IPS DF 6.9 (cell line): ENCODE data around the gene CNIH2.
"Not testable (repeated sequence)": the region's sequence is repeated elsewhere in the genome, so short reads cannot be mapped to it uniquely, and the experiment has no call there.

Experiments used
- DNase-seq: peaks from one replicate; pipeline ENCODE4 v3.0.0-alpha.2; 2013; ENCODE audit warnings: low read depth, low spot score
- H3K27ac ChIP-seq: one replicate; pipeline ENCODE4 v1.5.1; 2013; ENCODE audit warnings: low read length, control low read depth
- H3K27me3 ChIP-seq: 2 replicates; pipeline ENCODE4 v1.6.1; 2013; ENCODE audit warnings: mild to moderate bottlenecking, low read length; ENCODE audit not compliant: control insufficient read depth, insufficient read depth
- H3K36me3 ChIP-seq: 2 replicates; pipeline ENCODE4 v1.6.1; 2013; ENCODE audit warnings: low read length; ENCODE audit not compliant: control insufficient read depth, insufficient read depth
- H3K4me1 ChIP-seq: 2 replicates; pipeline ENCODE4 v1.6.1; 2013; ENCODE audit warnings: low read length; ENCODE audit not compliant: control insufficient read depth, insufficient read depth
- H3K4me3 ChIP-seq: 2 replicates; pipeline ENCODE4 v1.5.1; 2013; ENCODE audit warnings: mild to moderate bottlenecking, low read length
- H3K9me3 ChIP-seq: 2 replicates; pipeline ENCODE4 v1.6.1; 2013; ENCODE audit warnings: low read length, inconsistent platforms; ENCODE audit not compliant: control insufficient read depth, insufficient read depth
- WGBS: extraction: QIAGEN DNeasy Blood & Tissue Kit; methylation state at CpG from one replicate; pipeline ENCODE4 v1.1.7; 2013; ENCODE audit warnings: mixed read lengths, missing lambda C conversion rate; ENCODE audit not compliant: insufficient read length, insufficient coverage; 5-methylcytosine and 5-hydroxymethylcytosine counted together

CNIH2 gene

GRCh38 chr11:66320289-66320688, 42.3 kb downstream of the CNIH2 start:
- H3K4me3 ChIP-seq, H3K27me3 ChIP-seq, DNase-seq, H3K9me3 ChIP-seq, H3K36me3 ChIP-seq, H3K27ac ChIP-seq: not testable (repeated sequence)
- WGBS: no CpG with 5 or more reads among the region's 2 CpGs
- H3K4me1 ChIP-seq: peaks cover 22% of the 10 kb centered on the region

- peaks cover 23% of the 10 kb centered on the region for H3K4me1 ChIP-seq
- not testable (repeated sequence) for H3K9me3 ChIP-seq, H3K4me3 ChIP-seq, DNase-seq, H3K27me3 ChIP-seq, H3K27ac ChIP-seq, H3K36me3 ChIP-seq
- WGBS: no CpG with 5 or more reads among the region's 6 CpGs
These were observed 42.8 kb downstream of the CNIH2 start for GRCh38 chr11:66320748-66321147.

GRCh38 chr11:66321606-66322005, 43.6 kb downstream of the CNIH2 start:
- no peak overlapping the region for H3K27ac ChIP-seq
- no peak for DNase-seq
- H3K9me3 ChIP-seq: no peaks in the 10 kb centered on the region
- H3K27me3 ChIP-seq: no peaks in the 10 kb centered on the region
- no CpG with 5 or more reads among the region's 4 CpGs for WGBS
- no peak overlapping the region for H3K4me3 ChIP-seq
- peaks cover 20% of the 10 kb centered on the region for H3K4me1 ChIP-seq
- peaks cover 3% of the 10 kb centered on the region; the same call in 1 of the 2 replicates for H3K36me3 ChIP-seq

- no peak overlapping the region for H3K4me3 ChIP-seq
- peaks cover 12% of the 10 kb centered on the region for H3K4me1 ChIP-seq
- H3K27me3 ChIP-seq: no peaks in the 10 kb centered on the region
- H3K36me3 ChIP-seq: 0 out of 2 replicates have a peak, but pooled peaks cover 3% of the 10 kb centered on the region
- no peak overlapping the region for H3K27ac ChIP-seq
- H3K9me3 ChIP-seq: no peaks in the 10 kb centered on the region
- no CpG with 5 or more reads among the region's 11 CpGs for WGBS
- DNase-seq: no peak
These were observed 44.9 kb downstream of the CNIH2 start for GRCh38 chr11:66322732-66323427.

GRCh38 chr11:66323684-66324083, 45.7 kb downstream of the CNIH2 start:
- DNase-seq: no peak
- Histone ChIP-seq H3K27ac (no peak overlapping the region), H3K4me1 (peaks cover 12% of the 10 kb centered on the region), H3K27me3 (no peaks in the 10 kb centered on the region), H3K4me3 (no peak overlapping the region), H3K9me3 (no peaks in the 10 kb centered on the region), H3K36me3 (0 out of 2 replicates have a peak, but pooled peaks cover 3% of the 10 kb centered on the region)
- WGBS: no CpG with 5 or more reads among the region's 1 CpG

- peaks cover 12% of the 10 kb centered on the region for H3K4me1 ChIP-seq
- no CpG with 5 or more reads among the region's 10 CpGs for WGBS
- H3K36me3 ChIP-seq: 0 out of 2 replicates have a peak, but pooled peaks cover 3% of the 10 kb centered on the region
- no peaks in the 10 kb centered on the region for H3K9me3 ChIP-seq
- DNase-seq: no peak
- no peak overlapping the region for H3K4me3 ChIP-seq
- H3K27ac ChIP-seq: no peak overlapping the region
- no peaks in the 10 kb centered on the region for H3K27me3 ChIP-seq
These were observed 46.7 kb downstream of the CNIH2 start for GRCh38 chr11:66324664-66325063.

GRCh38 chr11:66325263-66325671, 47.3 kb downstream of the CNIH2 start:
- no peak for DNase-seq
- H3K4me3 ChIP-seq: no peak overlapping the region
- WGBS: no CpG with 5 or more reads among the region's 8 CpGs
- H3K27me3 ChIP-seq: no peaks in the 10 kb centered on the region
- H3K36me3 ChIP-seq: 0 out of 2 replicates have a peak, but pooled peaks cover 3% of the 10 kb centered on the region
- H3K4me1 ChIP-seq: peaks cover 12% of the 10 kb centered on the region
- no peaks in the 10 kb centered on the region for H3K9me3 ChIP-seq
- H3K27ac ChIP-seq: no peak overlapping the region

GRCh38 chr11:66326261-66327111, 48.5 kb downstream of the CNIH2 start:
- DNase-seq: no peak
- H3K4me3 ChIP-seq: no peak overlapping the region
- H3K27me3 ChIP-seq: no peaks in the 10 kb centered on the region
- H3K27ac ChIP-seq: no peak overlapping the region
- no peaks in the 10 kb centered on the region for H3K9me3 ChIP-seq
- H3K4me1 ChIP-seq: peaks cover 12% of the 10 kb centered on the region
- no CpG with 5 or more reads among the region's 21 CpGs for WGBS
- 0 out of 2 replicates have a peak, but pooled peaks cover 3% of the 10 kb centered on the region for H3K36me3 ChIP-seq

- Histone ChIP-seq H3K27ac (no peak overlapping the region), H3K36me3 (0 out of 2 replicates have a peak, but pooled peaks cover 3% of the 10 kb centered on the region), H3K4me1 (peaks cover 12% of the 10 kb centered on the region), H3K4me3 (no peak overlapping the region), H3K27me3 (no peaks in the 10 kb centered on the region), H3K9me3 (no peaks in the 10 kb centered on the region)
- no peak for DNase-seq
- no CpG with 5 or more reads among the region's 10 CpGs for WGBS
These were observed 49.4 kb downstream of the CNIH2 start for GRCh38 chr11:66327171-66328030.

GRCh38 chr11:66328031-66328301, 50.0 kb downstream of the CNIH2 start:
- peaks cover 12% of the 10 kb centered on the region for H3K4me1 ChIP-seq
- no peak overlapping the region for H3K27ac ChIP-seq
- H3K27me3 ChIP-seq: no peaks in the 10 kb centered on the region
- no CpG with 5 or more reads among the region's 3 CpGs for WGBS
- DNase-seq: no peak
- H3K36me3 ChIP-seq: 0 out of 2 replicates have a peak, but pooled peaks cover 3% of the 10 kb centered on the region
- H3K9me3 ChIP-seq: no peaks in the 10 kb centered on the region
- no peak overlapping the region for H3K4me3 ChIP-seq
